ENCODE results near the gene BLM.

DNA sequence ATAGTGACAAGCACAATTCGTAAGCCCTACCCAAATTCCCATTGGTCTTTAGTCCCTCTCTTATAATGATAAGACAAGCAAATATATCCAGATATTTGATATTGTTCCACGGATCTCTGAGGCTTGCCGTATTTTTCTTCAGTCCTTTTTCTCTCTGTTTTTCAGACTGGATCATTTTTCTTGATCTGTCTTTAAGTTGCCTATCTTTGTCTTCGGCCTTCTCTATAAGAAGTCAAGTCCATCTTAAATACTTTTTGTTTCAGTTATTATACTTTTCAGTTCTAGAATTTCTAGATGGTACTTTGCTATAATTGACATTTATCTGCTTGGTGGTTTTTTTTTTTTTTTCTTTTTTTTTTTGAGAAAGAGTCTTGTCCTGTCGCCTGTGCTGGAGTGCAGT, 13.7 kb upstream of the BLM start:
- TF ChIP-seq, protein P1, sequence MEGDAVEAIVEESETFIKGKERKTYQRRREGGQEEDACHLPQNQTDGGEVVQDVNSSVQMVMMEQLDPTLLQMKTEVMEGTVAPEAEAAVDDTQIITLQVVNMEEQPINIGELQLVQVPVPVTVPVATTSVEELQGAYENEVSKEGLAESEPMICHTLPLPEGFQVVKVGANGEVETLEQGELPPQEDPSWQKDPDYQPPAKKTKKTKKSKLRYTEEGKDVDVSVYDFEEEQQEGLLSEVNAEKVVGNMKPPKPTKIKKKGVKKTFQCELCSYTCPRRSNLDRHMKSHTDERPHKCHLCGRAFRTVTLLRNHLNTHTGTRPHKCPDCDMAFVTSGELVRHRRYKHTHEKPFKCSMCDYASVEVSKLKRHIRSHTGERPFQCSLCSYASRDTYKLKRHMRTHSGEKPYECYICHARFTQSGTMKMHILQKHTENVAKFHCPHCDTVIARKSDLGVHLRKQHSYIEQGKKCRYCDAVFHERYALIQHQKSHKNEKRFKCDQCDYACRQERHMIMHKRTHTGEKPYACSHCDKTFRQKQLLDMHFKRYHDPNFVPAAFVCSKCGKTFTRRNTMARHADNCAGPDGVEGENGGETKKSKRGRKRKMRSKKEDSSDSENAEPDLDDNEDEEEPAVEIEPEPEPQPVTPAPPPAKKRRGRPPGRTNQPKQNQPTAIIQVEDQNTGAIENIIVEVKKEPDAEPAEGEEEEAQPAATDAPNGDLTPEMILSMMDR (IDR thresholded peaks at IDR 0.05; ENCODE audit: insufficient read depth, low read depth, low read length): no peak
- no peak for TF ChIP-seq EZH2 (IDR thresholded peaks at IDR 0.05; ENCODE audit: insufficient read depth, low read length)

Data from astrocyte (in vitro differentiated cells and primary cell).